K562 (cell line): ENCODE measurements around the gene DAAM1. TPM values are rescaled to one million over a fixed set of nuclear protein-coding genes. Genes with fewer than 3 reads are reported as not detected.

ENCODE experiments used
- ATAC-seq: fragments of 200-7000 bp; cut with Tn5 transposase; 3 replicates; pipeline ENCODE4 v1.9.1; 2020; ENCODE audit warnings: moderate library complexity
- BruUV-seq: library from RNA; stranded (reverse); fragments of 400-500 nt; replicated peaks from 2 replicates; lab custom pipeline; 2021; lab: Mats Ljungman, UMichigan
- CTCF ChIA-PET: fragments of 300-600 bp; formaldehyde crosslinking; extraction: SDS; loops from one replicate; lab custom pipeline; 2021; ENCODE audit warnings: low intra/inter-chr PET ratio; lab: Yijun Ruan, JAX
- POLR2A ChIA-PET: fragments of 300-600, 350-650 bp; sonication (Branson Sonifier 250); formaldehyde crosslinking; extraction: SDS; loops from one replicate; lab custom pipeline; 2021; ENCODE audit warnings: antibody characterized with exemption, inconsistent platforms; lab: Yijun Ruan, JAX
- DNase-seq, 4 experiments: peaks; one replicate each; pipeline versions ENCODE4 v3.0.0 to v3.0.0-alpha.2; 2011 to 2018; ENCODE audit warnings: low spot score in 3 of 4, mixed read lengths in 3 of 4; ENCODE audit errors: extremely low read depth in 1 of 4
- FAIRE-seq: peaks from 2 replicates; lab custom pipeline; 2011; peaks lifted over from hg19 to GRCh38; lab: Jason Lieb, UNC
- H2AFZ ChIP-seq: 2 replicates; pipeline ENCODE4 v1.6.0; 2011; ENCODE audit warnings: low read depth, low read length, control low read depth, inconsistent platforms
- H3K27ac ChIP-seq: fragments of 200-600 bp; 3 replicates; pipeline ENCODE4 v1.8.0; 2011; ENCODE audit warnings: low read depth, mild to moderate bottlenecking, control low read depth, inconsistent platforms, low read length, moderate library complexity, mixed read lengths; ENCODE audit errors: extremely low read depth
- H3K27me3 ChIP-seq, 2 experiments: fragments of 300-600 bp in 1 of 2; 2 replicates in 1 of 2; 3 replicates in 1 of 2; pipeline versions ENCODE4 v1.6.0 to v1.8.0; 2011; ENCODE audit warnings: inconsistent platforms in 2 of 2, low read length in 2 of 2, mild to moderate bottlenecking in 1 of 2, mixed read lengths in 1 of 2, moderate library complexity in 1 of 2; ENCODE audit not compliant: control insufficient read depth in 2 of 2, insufficient read depth in 2 of 2
- H3K36me3 ChIP-seq: fragments of 300-600 bp; 3 replicates; pipeline ENCODE4 v1.8.0; 2011; ENCODE audit warnings: mild to moderate bottlenecking, low read length, inconsistent platforms; ENCODE audit not compliant: control insufficient read depth, insufficient read depth
- H3K4me1 ChIP-seq, 2 experiments: fragments of 200-600 bp in 1 of 2; replicated peaks in 1 of 2; 2 replicates in 1 of 2; 3 replicates in 1 of 2; pipeline versions ENCODE4 v1.5.1 to v1.8.0; 2011; ENCODE audit warnings: inconsistent platforms in 2 of 2, low read length in 2 of 2, mild to moderate bottlenecking in 1 of 2, mixed read lengths in 1 of 2, moderate library complexity in 1 of 2; ENCODE audit not compliant: control insufficient read depth in 2 of 2, insufficient read depth in 2 of 2
- H3K4me2 ChIP-seq: 2 replicates; pipeline ENCODE4 v1.6.1; 2011; ENCODE audit warnings: low read length, control low read depth, inconsistent platforms, mixed read lengths; ENCODE audit not compliant: insufficient read depth
- H3K4me3 ChIP-seq: fragments of 200-600 bp; sonication (generic), shearing (Covaris generic); 2 replicates; pipeline ENCODE4 v1.5.1; 2016; ENCODE audit warnings: control low read depth, inconsistent platforms
- H3K79me2 ChIP-seq: fragments of 200-600 bp; 3 replicates; pipeline ENCODE4 v1.8.0; 2011; ENCODE audit warnings: low read length, inconsistent platforms; ENCODE audit not compliant: control insufficient read depth, insufficient read depth
- H3K9ac ChIP-seq, 2 experiments: 2 replicates each; pipeline versions ENCODE4 v1.6.0 to v1.6.1; 2011; ENCODE audit warnings: low read depth in 2 of 2, low read length in 2 of 2, control low read depth in 1 of 2, inconsistent platforms in 1 of 2, mild to moderate bottlenecking in 1 of 2, mixed read lengths in 1 of 2; ENCODE audit not compliant: insufficient read depth in 1 of 2
- H3K9me1 ChIP-seq: one replicate; pipeline ENCODE4 v1.6.0; 2011; ENCODE audit warnings: inconsistent platforms, mild to moderate bottlenecking, low read length, moderate library complexity; ENCODE audit not compliant: control insufficient read depth, insufficient read depth
- H3K9me3 ChIP-seq: replicated peaks from 2 replicates; pipeline ENCODE4 v1.5.1; 2011; ENCODE audit warnings: low read depth, low read length, inconsistent platforms; ENCODE audit not compliant: control insufficient read depth, insufficient read depth
- H4K20me1 ChIP-seq: replicated peaks from 2 replicates; pipeline ENCODE4 v1.6.1; 2011; ENCODE audit warnings: low read length, inconsistent platforms, mixed read lengths; ENCODE audit not compliant: control insufficient read depth, insufficient read depth
- ATF3 ChIP-seq, 2 experiments: fragments of 450-650 bp in 1 of 2; sonication (generic) in 1 of 2; formaldehyde crosslinking in 1 of 2; IDR thresholded peaks in 1 of 2; conservative IDR thresholded peaks in 1 of 2; 2 replicates each; pipeline versions ENCODE4 v1.6.1 to v1.8.1; 2016 to 2023; ENCODE audit warnings: mild to moderate bottlenecking in 2 of 2, moderate library complexity in 2 of 2, inconsistent platforms in 1 of 2, missing genetic modification reagents in 1 of 2
- CGGBP1 ChIP-seq: fragments of 250-450 bp; sonication (Bioruptor Pico); IDR thresholded peaks from 2 replicates; pipeline ENCODE4 v1.9.0; 2021; ENCODE audit warnings: mild to moderate bottlenecking
- CTCFL ChIP-seq: IDR thresholded peaks from 2 replicates; pipeline ENCODE4 v1.6.1; 2011; ENCODE audit warnings: borderline replicate concordance, low read depth, mild to moderate bottlenecking, moderate library complexity, low read length; ENCODE audit not compliant: insufficient read depth, poor library complexity, severe bottlenecking
- FOXA1 ChIP-seq: fragments of 450-650 bp; IDR thresholded peaks from 2 replicates; pipeline ENCODE4 v1.6.1; 2016; ENCODE audit warnings: mild to moderate bottlenecking, borderline replicate concordance
- GABPB1 ChIP-seq: sonication (generic); formaldehyde crosslinking; IDR thresholded peaks from 2 replicates; pipeline ENCODE4 v1.8.0; 2022; ENCODE audit warnings: mild to moderate bottlenecking, missing genetic modification reagents
- RBBP5 ChIP-seq: fragments of 200-600 bp; sonication (generic); IDR thresholded peaks from 2 replicates; pipeline ENCODE4 v1.6.1; 2012; ENCODE audit warnings: borderline replicate concordance, mild to moderate bottlenecking, low read length, control low read depth, inconsistent platforms; ENCODE audit not compliant: insufficient read depth, poor library complexity, severe bottlenecking
- TFAM ChIP-seq: fragments of 250-450 bp; sonication (Bioruptor Pico); conservative IDR thresholded peaks from 2 replicates; pipeline ENCODE4 v1.5.0; 2021; ENCODE audit warnings: mild to moderate bottlenecking, moderate library complexity
- ZBTB7A ChIP-seq: IDR thresholded peaks from 2 replicates; pipeline ENCODE4 v1.6.1; 2011; ENCODE audit warnings: low read depth, mild to moderate bottlenecking, low read length, moderate library complexity, borderline replicate concordance; ENCODE audit not compliant: control insufficient read depth
- ZNF3 ChIP-seq: fragments of 250-450 bp; sonication (Bioruptor Pico); IDR thresholded peaks from 2 replicates; pipeline ENCODE4 v1.5.0; 2021; ENCODE audit warnings: mild to moderate bottlenecking, moderate library complexity
- ZNF324 ChIP-seq: fragments of 250-450 bp; sonication (Bioruptor Pico); IDR thresholded peaks from 2 replicates; pipeline ENCODE4 v1.4.0; 2020; ENCODE audit warnings: mild to moderate bottlenecking
- ZNF41 ChIP-seq: fragments of 250-450 bp; sonication (Bioruptor Pico); conservative IDR thresholded peaks from 2 replicates; pipeline ENCODE4 v1.4.0; 2020; ENCODE audit warnings: mild to moderate bottlenecking
- ZNF592 ChIP-seq: fragments of 450-650 bp; IDR thresholded peaks from 2 replicates; pipeline ENCODE4 v1.6.1; 2017; ENCODE audit warnings: antibody characterized with exemption, mild to moderate bottlenecking
- WGBS: fragments of 100-300 bp; shearing (Covaris generic); methylation state at CpG from one replicate; pipeline ENCODE4 v1.1.6; 2016; ENCODE audit warnings: low coverage, mixed read lengths; ENCODE audit not compliant: insufficient coverage; ENCODE audit errors: missing lambda C conversion rate; 5-methylcytosine and 5-hydroxymethylcytosine counted together
- in situ Hi-C: fragments of 300-500 bp; cut with MboI; formaldehyde crosslinking; loops from 4 replicates; pipeline ENCODE4 v1.15.0; 2018; ENCODE audit warnings: inconsistent platforms, mixed read lengths
- intact Hi-C: fragments of 100-400 bp; cut with micrococcal nuclease; formaldehyde crosslinking; loops from 2 replicates; pipeline ENCODE4 v1.14.2; 2022
- polyA plus RNA-seq, 8 experiments: library from polyadenylated mRNA; depleted of rRNA in 4 of 8; stranded (reverse) in 5 of 8; unstranded in 3 of 8; fragments of >200 nt; fragmentation: Nextera tagmentation in 2 of 8; fragmentation: Illumina TruSeq in 1 of 8; extraction: Ambion mirVana in 2 of 8; extraction: Trizol in 1 of 8; gene quantifications; 2 replicates each; pipeline versions ENCODE4 v1.2.1 to v1.2.3, GENCODE V29; 2011 to 2014; ENCODE audit warnings: inconsistent platforms in 1 of 8, missing spikeins in 1 of 8
- total RNA-seq, 7 experiments: library from RNA; depleted of rRNA in 6 of 7; stranded (reverse); fragments of >200 nt in 6 of 7; fragmentation: Illumina TruSeq in 2 of 7; extraction: Trizol in 2 of 7; gene quantifications; 2 replicates each; pipeline versions ENCODE4 v1.2.1 to v1.2.3, GENCODE V29; 2011 to 2021; ENCODE audit warnings: low replicate concordance in 1 of 7

The DAAM1 gene
- total and polyA plus RNA-seq, 9 of the 15 experiments (the other 6 are each of a cell fraction or from before 2014, with no cell fraction given) = 3.6 to 11.6 (median 6.7) TPM

GRCh38 chr14:59267046-59267445 lies 78.6 kb downstream of the DAAM1 start (continued):
- TF ChIP-seq FOXA1 = no peak
- TF ChIP-seq, all 486 proteins: peak for 0

GRCh38 chr14:59268011-59268410 lies 79.5 kb downstream of the DAAM1 start:
- Histone ChIP-seq H3K9me3 (no peaks in the 10 kb centered on the region), H3K9me1 (no peaks in the 10 kb centered on the region), H4K20me1 (no peaks in the 10 kb centered on the region), H3K9ac (no peak overlapping the region), H3K4me2 (no peak overlapping the region), H3K79me2 (no peaks in the 10 kb centered on the region), H2AFZ (no peak overlapping the region), H3K4me1 (no peaks in the 10 kb centered on the region), H3K4me3 (no peak overlapping the region), H3K36me3 (no peaks in the 10 kb centered on the region; the same call in 2 of the 3 replicates), H3K27ac (no peak overlapping the region), H3K27me3 (no peaks in the 10 kb centered on the region)
- intact Hi-C loops (no loop called here), in situ Hi-C loops (no loop called here)
- ChIA-PET POLR2A (no interaction called here), CTCF (no interaction called here)
- no peak for FAIRE-seq
- no peak for ATAC-seq
- DNase-seq = no peak
- WGBS = 52% methylated on average over 8 of the region's 10 CpGs
- BruUV-seq = no TSS peak
- TF ChIP-seq ZNF324 = no peak
- no peak for TF ChIP-seq CTCFL
- TF ChIP-seq TFAM (CRISPR knock-in tag) = no peak
- no peak for TF ChIP-seq GABPB1 (CRISPR knock-in tag)
- TF ChIP-seq CGGBP1 (CRISPR knock-in tag) = no peak
- no peak for TF ChIP-seq RBBP5
- TF ChIP-seq ZBTB7A = no peak
- TF ChIP-seq ZNF41 (CRISPR knock-in tag) = no peak
- TF ChIP-seq ZNF3 (CRISPR knock-in tag) = no peak
- no peak for TF ChIP-seq ZNF592
- TF ChIP-seq ATF3 (IDR thresholded peaks at IDR 0.05) = peak; percentile 25; the same call in 1 of the 2 replicates
- no peak for TF ChIP-seq ATF3 (CRISPR knock-in tag; conservative IDR thresholded peaks at IDR 0.05)
